CD4-positive, alpha-beta T cell treated with Interleukin-2 at 100 ng/mL for 4 hours (primary cell): Measurements from ENCODE around the gene BPIFA2.
"Not testable (repeated sequence)": the region's sequence is repeated elsewhere in the genome, so short reads cannot be mapped to it uniquely, and the experiment has no call there.

Source experiments
- DNase-seq: peaks from one replicate; pipeline ENCODE4 v3.0.0-alpha.2; 2020; ENCODE audit warnings: low spot score

The BPIFA2 gene

GRCh38 chr20:33167859-33168258 lies at the start of gene BPIFA2:
Gene BPIFA2 (plus strand): TSS chr20:33168159. CDS start chr20:33169146, 987 bp downstream.
- DNase-seq: no peak

GRCh38 chr20:33119725-33120720 lies 47.9 kb upstream of the BPIFA2 start:
- DNase-seq: no peak

- no peak for DNase-seq
These were observed 47.0 kb upstream of the BPIFA2 start for GRCh38 chr20:33120934-33121333.

- not testable (repeated sequence) for DNase-seq
These were observed 45.7 kb upstream of the BPIFA2 start for GRCh38 chr20:33122297-33122696.

- DNase-seq: no peak
These were observed 43.7 kb upstream of the BPIFA2 start for GRCh38 chr20:33124261-33124660.

- DNase-seq: no peak
These were observed 43.0 kb upstream of the BPIFA2 start for GRCh38 chr20:33124994-33125393.

GRCh38 chr20:33125983-33126382 lies 42.0 kb upstream of the BPIFA2 start:
- no peak for DNase-seq

GRCh38 chr20:33127422-33128097 lies 40.4 kb upstream of the BPIFA2 start:
- no peak for DNase-seq

GRCh38 chr20:33130568-33131061 lies 37.3 kb upstream of the BPIFA2 start:
- no peak for DNase-seq

GRCh38 chr20:33131949-33132473 lies 35.9 kb upstream of the BPIFA2 start:
- no peak for DNase-seq

- DNase-seq: no peak
These were observed 35.2 kb upstream of the BPIFA2 start for GRCh38 chr20:33132513-33133372.

- DNase-seq: no peak
These were observed 34.5 kb upstream of the BPIFA2 start for GRCh38 chr20:33133373-33133941.

- DNase-seq: no peak
These were observed 30.8 kb upstream of the BPIFA2 start for GRCh38 chr20:33137195-33137594.

GRCh38 chr20:33139467-33139866 lies 28.5 kb upstream of the BPIFA2 start:
- no peak for DNase-seq

- no peak for DNase-seq
These were observed 22.4 kb upstream of the BPIFA2 start for GRCh38 chr20:33145521-33145920.

GRCh38 chr20:33147299-33147698 lies 20.7 kb upstream of the BPIFA2 start:
- no peak for DNase-seq

- DNase-seq: no peak
These were observed 19.9 kb upstream of the BPIFA2 start for GRCh38 chr20:33148040-33148439.

GRCh38 chr20:33154252-33154651 lies 13.7 kb upstream of the BPIFA2 start:
- DNase-seq: no peak

- DNase-seq: no peak
These were observed 9.1 kb upstream of the BPIFA2 start for GRCh38 chr20:33158637-33159385.

GRCh38 chr20:33159713-33160112 lies 8.2 kb upstream of the BPIFA2 start:
- DNase-seq: no peak

GRCh38 chr20:33160681-33161080 lies 7.3 kb upstream of the BPIFA2 start:
- DNase-seq: no peak
